ENCODE measurements around the gene TMEM151B. TPM values are rescaled to one million over a fixed set of nuclear protein-coding genes. Genes with fewer than 3 reads are reported as not detected.

TMEM151B gene
- polyA plus RNA-seq, 1 of the 3 experiments (the other 2 are of a cell fraction): 0.05 TPM

DNA sequence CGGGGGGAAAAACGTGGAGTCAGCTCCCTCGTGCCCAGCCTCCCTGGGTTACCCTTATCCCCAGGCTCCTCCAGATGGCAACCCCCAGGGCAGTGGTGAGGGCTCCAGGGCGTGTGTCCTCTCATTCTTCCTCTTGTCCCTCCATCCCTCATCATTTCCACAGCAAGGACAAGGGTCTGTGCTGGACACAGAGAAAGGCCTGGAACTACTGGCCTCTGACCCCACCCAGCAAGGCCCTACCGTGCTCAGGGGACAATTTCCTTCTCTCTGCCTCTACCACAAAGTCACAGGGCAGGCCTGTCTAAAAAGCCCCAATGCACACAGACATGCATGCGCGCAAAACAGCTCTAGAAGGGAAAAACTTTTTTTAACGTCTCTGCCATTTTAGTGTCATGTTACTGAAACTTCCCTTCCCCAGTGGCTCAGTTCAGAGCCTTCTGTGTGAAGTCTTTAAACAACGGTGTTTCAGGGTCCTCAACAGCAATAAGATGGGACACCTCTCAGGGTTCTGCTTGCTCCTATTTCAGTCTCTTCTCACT, 11.9 kb upstream of the TMEM151B start (continued):
- TF ChIP-seq, protein P1, sequence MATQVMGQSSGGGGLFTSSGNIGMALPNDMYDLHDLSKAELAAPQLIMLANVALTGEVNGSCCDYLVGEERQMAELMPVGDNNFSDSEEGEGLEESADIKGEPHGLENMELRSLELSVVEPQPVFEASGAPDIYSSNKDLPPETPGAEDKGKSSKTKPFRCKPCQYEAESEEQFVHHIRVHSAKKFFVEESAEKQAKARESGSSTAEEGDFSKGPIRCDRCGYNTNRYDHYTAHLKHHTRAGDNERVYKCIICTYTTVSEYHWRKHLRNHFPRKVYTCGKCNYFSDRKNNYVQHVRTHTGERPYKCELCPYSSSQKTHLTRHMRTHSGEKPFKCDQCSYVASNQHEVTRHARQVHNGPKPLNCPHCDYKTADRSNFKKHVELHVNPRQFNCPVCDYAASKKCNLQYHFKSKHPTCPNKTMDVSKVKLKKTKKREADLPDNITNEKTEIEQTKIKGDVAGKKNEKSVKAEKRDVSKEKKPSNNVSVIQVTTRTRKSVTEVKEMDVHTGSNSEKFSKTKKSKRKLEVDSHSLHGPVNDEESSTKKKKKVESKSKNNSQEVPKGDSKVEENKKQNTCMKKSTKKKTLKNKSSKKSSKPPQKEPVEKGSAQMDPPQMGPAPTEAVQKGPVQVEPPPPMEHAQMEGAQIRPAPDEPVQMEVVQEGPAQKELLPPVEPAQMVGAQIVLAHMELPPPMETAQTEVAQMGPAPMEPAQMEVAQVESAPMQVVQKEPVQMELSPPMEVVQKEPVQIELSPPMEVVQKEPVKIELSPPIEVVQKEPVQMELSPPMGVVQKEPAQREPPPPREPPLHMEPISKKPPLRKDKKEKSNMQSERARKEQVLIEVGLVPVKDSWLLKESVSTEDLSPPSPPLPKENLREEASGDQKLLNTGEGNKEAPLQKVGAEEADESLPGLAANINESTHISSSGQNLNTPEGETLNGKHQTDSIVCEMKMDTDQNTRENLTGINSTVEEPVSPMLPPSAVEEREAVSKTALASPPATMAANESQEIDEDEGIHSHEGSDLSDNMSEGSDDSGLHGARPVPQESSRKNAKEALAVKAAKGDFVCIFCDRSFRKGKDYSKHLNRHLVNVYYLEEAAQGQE (IDR thresholded peaks at IDR 0.05; ENCODE audit: low read depth, low read length): no peak
- TF ChIP-seq POLR2AphosphoS5 (IDR thresholded peaks at IDR 0.05; ENCODE audit: low read depth, low read length): no peak

DNA sequence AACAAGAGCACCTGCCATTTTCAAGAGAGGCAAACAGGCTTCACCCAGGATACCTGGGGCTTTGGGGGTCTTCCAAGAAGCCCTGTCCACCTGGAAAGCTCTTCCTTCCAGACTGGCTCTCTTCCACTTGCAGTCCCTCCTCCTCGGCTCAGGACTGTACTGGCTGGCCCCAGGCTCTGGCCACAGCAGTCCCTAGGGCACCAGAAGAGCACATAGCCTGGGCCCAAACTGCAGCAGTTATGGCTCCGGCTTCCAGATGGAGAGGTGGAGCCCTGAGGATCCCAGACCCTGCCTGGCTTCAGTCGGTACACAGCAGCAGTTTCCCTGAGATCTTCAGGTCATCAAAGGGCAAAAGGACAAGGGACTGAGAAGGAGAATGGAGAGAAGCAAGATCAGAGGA, 11.3 kb upstream of the TMEM151B start:
- Histone ChIP-seq H3K36me3 (replicated peaks in 1 of 2; ENCODE audit: control insufficient read depth in 1 of 2, insufficient read depth in 2 of 2, low read length in 1 of 2) (peaks cover 8 to 29% of the 10 kb centered on the region in 2 experiments), H3F3A (replicated peaks; ENCODE audit: insufficient read depth) (peaks cover 26% of the 10 kb centered on the region), H3K4me1 (ENCODE audit: control insufficient read depth in 1 of 2, insufficient read depth in 2 of 2, low read depth in 1 of 2, low read length in 1 of 2) (peaks cover 9 to 48% of the 10 kb centered on the region in 2 experiments; a peak in 2 of 4 replicates), H3K4me2 (no peak overlapping the region), H4K20me1 (ENCODE audit: insufficient read depth) (peaks cover 28% of the 10 kb centered on the region), H3K79me2 (ENCODE audit: insufficient read depth) (peaks cover 38% of the 10 kb centered on the region), H3K4me3 (ENCODE audit: low read depth in 2 of 2, low read length in 1 of 2) (no peak overlapping the region), H3K9ac (no peak overlapping the region), H3K9me2 (no peaks in the 10 kb centered on the region), H3K27me3 (ENCODE audit: insufficient read depth) (no peaks in the 10 kb centered on the region), H2AFZ (ENCODE audit: low read depth) (no peak overlapping the region), H3K27ac (ENCODE audit: low read depth in 2 of 2, low read length in 1 of 2) (no peak overlapping the region), H3K9me3 (no peaks in the 10 kb centered on the region)
- CTCF ChIA-PET: interaction anchor here (0.7 to 7.1 kb wide), 6 partner anchors 7 to 134 kb away, joined by 3 to 90 read pairs (median 19); partner anchors contain the start of genes HSP90AB1 and NFKBIE
- 94% methylated on average over 3 of the region's 3 CpGs for WGBS (ENCODE audit: low lambda C conversion rate)
- no peak for DNase-seq
- POLR2A ChIA-PET: interaction anchor here (0.5 kb wide), 1 partner anchor 641 kb away, joined by 3 read pairs; no protein-coding TSS in a partner anchor
- TF ChIP-seq RFX5 (IDR thresholded peaks at IDR 0.05; ENCODE audit: low read length) (no peak), EP300 (IDR thresholded peaks at IDR 0.05; ENCODE audit: borderline replicate concordance in 1 of 2, low read depth in 1 of 2, low read length in 1 of 2) (no peak), NRF1 (IDR thresholded peaks at IDR 0.05; ENCODE audit: low read depth, low read length) (no peak), GABPA (IDR thresholded peaks at IDR 0.05; ENCODE audit: low read depth) (no peak), CHD2 (IDR thresholded peaks at IDR 0.05; ENCODE audit: low read length, partially characterized antibody) (no peak), YY1 (IDR thresholded peaks at IDR 0.05; ENCODE audit: low read depth) (no peak), CTCF (IDR thresholded peaks at IDR 0.05) (no peak), TAF1 (IDR thresholded peaks at IDR 0.05; ENCODE audit: borderline replicate concordance, low read depth, low read length) (no peak), TEAD4 (IDR thresholded peaks at IDR 0.05; ENCODE audit: borderline replicate concordance, insufficient read depth) (no peak), NFIC (IDR thresholded peaks at IDR 0.05; ENCODE audit: borderline replicate concordance) (no peak)
- TF ChIP-seq, protein P2, sequence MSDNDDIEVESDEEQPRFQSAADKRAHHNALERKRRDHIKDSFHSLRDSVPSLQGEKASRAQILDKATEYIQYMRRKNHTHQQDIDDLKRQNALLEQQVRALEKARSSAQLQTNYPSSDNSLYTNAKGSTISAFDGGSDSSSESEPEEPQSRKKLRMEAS (IDR thresholded peaks at IDR 0.05; ENCODE audit: low read depth): no peak
- TF ChIP-seq, protein P1 (IDR thresholded peaks at IDR 0.05; ENCODE audit: low read depth, low read length): no peak
- TF ChIP-seq, protein P3, sequence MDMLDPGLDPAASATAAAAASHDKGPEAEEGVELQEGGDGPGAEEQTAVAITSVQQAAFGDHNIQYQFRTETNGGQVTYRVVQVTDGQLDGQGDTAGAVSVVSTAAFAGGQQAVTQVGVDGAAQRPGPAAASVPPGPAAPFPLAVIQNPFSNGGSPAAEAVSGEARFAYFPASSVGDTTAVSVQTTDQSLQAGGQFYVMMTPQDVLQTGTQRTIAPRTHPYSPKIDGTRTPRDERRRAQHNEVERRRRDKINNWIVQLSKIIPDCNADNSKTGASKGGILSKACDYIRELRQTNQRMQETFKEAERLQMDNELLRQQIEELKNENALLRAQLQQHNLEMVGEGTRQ (IDR thresholded peaks at IDR 0.05; ENCODE audit: borderline replicate concordance, low read depth, low read length): no peak
- TF ChIP-seq, protein P4, sequence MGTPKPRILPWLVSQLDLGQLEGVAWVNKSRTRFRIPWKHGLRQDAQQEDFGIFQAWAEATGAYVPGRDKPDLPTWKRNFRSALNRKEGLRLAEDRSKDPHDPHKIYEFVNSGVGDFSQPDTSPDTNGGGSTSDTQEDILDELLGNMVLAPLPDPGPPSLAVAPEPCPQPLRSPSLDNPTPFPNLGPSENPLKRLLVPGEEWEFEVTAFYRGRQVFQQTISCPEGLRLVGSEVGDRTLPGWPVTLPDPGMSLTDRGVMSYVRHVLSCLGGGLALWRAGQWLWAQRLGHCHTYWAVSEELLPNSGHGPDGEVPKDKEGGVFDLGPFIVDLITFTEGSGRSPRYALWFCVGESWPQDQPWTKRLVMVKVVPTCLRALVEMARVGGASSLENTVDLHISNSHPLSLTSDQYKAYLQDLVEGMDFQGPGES (IDR thresholded peaks at IDR 0.05; ENCODE audit: low read depth, low read length): no peak
